ENCODE results near the gene ZNF148. TPM values are rescaled to one million over a fixed set of nuclear protein-coding genes. Genes with fewer than 3 reads are reported as not detected.

ZNF148 gene
- total RNA-seq, 1 donor = 25.9 TPM

DNA sequence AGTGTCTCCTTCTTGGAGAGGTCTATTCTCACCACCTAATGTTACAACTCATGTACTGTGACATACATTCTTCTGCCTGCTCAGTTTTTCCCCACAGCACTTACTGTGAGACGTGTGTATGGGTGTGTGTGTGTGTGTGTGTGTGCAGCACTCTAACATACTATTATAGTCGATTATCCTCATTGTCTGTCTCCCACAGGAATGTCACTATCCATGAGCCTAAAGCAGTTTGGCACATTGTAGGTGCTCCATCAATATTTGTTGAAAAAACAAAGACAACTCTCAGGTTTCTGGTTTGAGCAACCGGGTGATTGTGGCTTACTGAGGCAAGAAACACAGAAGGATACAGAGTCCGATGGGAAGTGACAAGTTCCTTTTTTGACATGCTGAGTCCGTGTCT is 8.6 kb upstream of the ZNF148 start:
- Histone ChIP-seq H3K9me3 (ENCODE audit: low read depth, low read length) (no peaks in the 10 kb centered on the region), H3K4me3 (ENCODE audit: low read length) (no peak overlapping the region), H3K27me3 (ENCODE audit: insufficient read depth, low read length) (no peaks in the 10 kb centered on the region), H3K4me1 (ENCODE audit: insufficient read depth, low read length) (peaks cover 4% of the 10 kb centered on the region)

DNA sequence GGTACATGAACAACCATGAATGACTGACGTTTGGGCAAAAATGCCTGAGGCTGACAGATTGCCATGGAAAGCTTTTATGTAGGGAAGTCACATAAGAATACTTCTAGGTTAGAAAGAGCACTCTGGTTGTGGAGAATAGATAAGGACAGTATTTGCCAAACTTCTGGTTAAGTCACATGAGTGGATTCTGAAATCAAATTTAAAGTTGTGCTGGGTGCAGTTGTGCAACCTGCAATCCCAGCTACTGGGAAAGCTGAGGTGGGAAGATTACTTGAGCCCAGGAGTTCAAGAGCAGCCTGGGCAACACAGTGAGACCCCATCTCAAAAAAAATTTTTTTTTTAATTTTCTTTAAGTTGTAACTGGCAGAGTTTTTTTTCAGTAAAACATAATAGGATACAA is 7.2 kb upstream of the ZNF148 start:
- Histone ChIP-seq H3K27me3 (ENCODE audit: insufficient read depth, low read length) (no peaks in the 10 kb centered on the region), H3K9me3 (ENCODE audit: low read depth, low read length) (no peaks in the 10 kb centered on the region), H3K4me1 (ENCODE audit: insufficient read depth, low read length) (peaks cover 4% of the 10 kb centered on the region), H3K4me3 (ENCODE audit: low read length) (no peak overlapping the region)

DNA sequence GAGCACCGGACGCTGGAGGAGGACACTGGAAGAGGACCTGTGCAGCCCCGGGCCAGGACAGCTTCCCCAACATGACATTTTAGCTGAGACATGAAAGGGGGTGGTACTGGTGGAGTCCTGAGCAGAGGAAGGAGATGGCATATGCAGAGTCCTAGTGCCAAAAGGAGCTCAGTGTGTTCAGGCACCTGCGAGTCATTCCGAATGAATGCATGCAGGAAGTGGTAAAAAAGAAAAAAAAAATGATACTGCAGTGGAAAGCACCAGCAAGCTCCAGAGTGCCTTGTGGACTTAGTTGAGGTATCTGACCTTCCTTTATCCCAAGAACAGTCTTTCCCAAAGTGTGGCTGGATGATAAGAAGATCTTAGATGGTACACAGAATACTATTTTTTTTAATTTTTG is 6.6 kb upstream of the ZNF148 start:
- no peaks in the 10 kb centered on the region for H3K27me3 ChIP-seq (ENCODE audit: insufficient read depth, low read length)
- H3K4me3 ChIP-seq (ENCODE audit: low read length) = no peak overlapping the region
- peaks cover 4% of the 10 kb centered on the region for H3K4me1 ChIP-seq (ENCODE audit: insufficient read depth, low read length)
- H3K9me3 ChIP-seq (ENCODE audit: low read depth, low read length) = no peaks in the 10 kb centered on the region

DNA sequence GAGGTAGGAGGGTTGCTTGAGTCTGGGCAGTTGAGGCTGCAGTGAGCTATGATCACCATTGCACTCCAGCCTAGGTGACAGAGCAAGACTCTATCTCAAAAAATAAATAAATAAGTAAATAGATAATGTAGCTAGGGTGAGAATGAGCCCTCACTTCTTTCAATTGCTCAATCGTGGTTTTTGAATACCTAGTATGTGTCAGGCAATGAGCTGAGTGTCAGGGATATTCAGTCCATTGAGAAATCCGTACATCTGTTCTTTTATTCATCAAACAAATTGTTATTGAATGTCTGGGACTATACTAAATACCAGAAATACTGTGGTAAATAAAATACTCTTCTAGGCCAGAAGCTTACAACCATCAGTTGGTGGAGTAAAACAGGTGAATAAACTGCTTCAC is 6.2 kb upstream of the ZNF148 start:
- Histone ChIP-seq H3K4me1 (ENCODE audit: insufficient read depth, low read length) (peaks cover 4% of the 10 kb centered on the region), H3K27me3 (ENCODE audit: insufficient read depth, low read length) (no peaks in the 10 kb centered on the region), H3K4me3 (ENCODE audit: low read length) (no peak overlapping the region), H3K9me3 (ENCODE audit: low read depth, low read length) (no peaks in the 10 kb centered on the region)

DNA sequence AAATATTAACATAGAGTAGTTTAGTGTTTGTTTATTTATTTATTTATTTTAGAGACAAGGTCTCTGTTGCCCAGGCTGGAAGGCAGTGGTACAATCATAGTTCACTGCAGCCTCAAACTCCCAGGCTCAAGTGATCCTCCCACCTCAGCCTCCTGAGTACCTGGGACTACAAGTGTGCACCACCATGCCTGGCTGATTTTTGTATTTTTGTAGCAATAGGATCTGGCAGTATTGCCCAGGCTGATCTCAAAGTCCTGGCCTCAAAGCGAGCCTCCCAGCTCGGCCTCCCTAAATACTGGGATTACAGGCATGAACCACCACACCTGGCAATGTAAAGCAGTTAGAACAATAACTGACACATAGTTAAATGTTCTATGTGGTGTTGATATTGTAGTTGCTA is 4.4 kb upstream of the ZNF148 start:
- H3K4me1 ChIP-seq (ENCODE audit: insufficient read depth, low read length) = peaks cover 11% of the 10 kb centered on the region
- no peak overlapping the region for H3K4me3 ChIP-seq (ENCODE audit: low read length)
- no peaks in the 10 kb centered on the region for H3K27me3 ChIP-seq (ENCODE audit: insufficient read depth, low read length)

DNA sequence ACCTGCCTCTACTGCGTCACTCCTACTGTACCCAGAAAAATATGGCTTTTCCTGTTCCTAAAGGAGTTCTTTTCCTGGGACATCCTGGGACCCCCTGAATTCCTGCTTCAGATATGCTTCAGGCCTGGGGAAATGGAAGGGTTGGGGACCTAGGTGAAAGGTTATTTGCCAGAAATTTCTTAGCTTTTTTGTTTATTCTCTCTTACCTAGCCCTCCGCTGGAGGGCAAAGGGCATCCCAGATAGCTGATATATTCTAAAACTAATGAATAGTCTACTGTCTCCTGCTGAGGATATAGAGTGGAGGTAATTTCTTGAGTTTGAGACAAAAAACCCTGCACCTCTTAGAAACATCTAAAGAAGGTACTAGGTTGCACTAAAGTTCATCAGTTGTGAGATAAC is 3.6 kb upstream of the ZNF148 start:
- no peaks in the 10 kb centered on the region for H3K27me3 ChIP-seq (ENCODE audit: insufficient read depth, low read length)
- H3K4me3 ChIP-seq (ENCODE audit: low read length) = no peak overlapping the region
- no peaks in the 10 kb centered on the region for H3K9me3 ChIP-seq (ENCODE audit: low read depth, low read length)
- peaks cover 19% of the 10 kb centered on the region for H3K4me1 ChIP-seq (ENCODE audit: insufficient read depth, low read length)

More for the DNA sequence above, 4.4 kb upstream of the ZNF148 start:
- H3K9me3 ChIP-seq (ENCODE audit: low read depth, low read length) = no peaks in the 10 kb centered on the region

DNA sequence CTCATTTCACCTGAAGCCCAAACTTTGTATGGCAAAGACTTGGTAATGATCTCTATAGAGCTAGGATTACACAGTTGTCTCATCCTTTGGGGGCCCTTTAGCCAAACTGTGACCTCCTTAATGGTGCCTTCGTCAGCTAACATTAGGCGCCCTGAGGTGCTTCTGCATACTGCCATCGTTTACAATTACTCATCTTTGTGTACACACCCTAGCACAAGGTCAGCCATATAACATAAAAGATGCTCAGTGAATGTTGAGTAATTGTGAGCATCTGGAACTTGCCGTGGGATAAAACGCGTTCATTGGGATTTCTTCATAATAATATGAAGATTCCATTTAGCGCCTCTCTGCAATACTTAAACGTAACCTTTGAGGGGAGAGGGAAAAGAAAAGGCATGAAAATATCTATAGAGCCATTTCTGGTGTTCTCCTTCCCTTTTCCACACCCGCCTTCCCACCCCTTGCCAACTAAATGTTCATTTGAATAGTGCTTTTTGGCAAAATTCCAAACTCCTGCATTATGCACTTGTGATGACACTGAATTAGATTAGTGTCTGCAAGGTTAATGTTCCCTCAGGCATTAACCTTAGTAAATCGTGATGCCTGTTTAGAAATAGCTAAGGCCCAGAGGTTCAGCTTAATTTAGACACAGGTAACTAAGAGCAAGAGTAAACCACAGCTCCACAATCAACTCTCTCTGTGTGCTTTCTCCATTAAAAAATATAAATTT is 990 bp upstream of the ZNF148 start:
- Histone ChIP-seq H3K4me1 (ENCODE audit: insufficient read depth, low read length) (peaks cover 23% of the 10 kb centered on the region), H3K27me3 (ENCODE audit: insufficient read depth, low read length) (no peaks in the 10 kb centered on the region), H3K9me3 (ENCODE audit: low read depth, low read length) (no peaks in the 10 kb centered on the region), H3K4me3 (ENCODE audit: low read length) (peak overlapping the region; percentile 96)

DNA sequence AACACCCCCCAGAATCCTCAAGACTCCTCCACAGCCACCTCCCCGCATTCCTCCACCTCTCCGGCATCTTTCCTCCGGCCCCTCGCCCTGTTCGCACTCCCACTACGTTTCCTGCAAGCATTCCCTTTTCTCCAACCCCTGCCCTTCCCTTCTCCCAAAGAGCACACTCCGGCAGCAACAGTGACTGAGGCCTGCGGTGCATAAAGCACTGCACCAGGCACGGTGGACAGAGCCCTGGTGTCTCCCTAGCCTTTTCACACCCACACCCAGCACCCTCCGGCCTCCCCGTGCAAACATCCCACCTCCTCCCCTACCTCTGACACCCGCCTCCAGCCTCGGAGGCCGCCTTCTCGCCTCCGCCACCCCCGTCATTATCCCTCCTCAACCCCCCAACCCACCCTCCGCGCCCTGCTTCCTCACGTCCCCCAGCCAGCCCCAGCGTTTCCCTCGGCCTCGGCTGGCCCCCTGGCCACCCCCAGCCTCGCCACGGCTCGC is 577 bp downstream of the ZNF148 start:
- Histone ChIP-seq H3K4me3 (ENCODE audit: low read length) (peak overlapping the region; percentile 96), H3K9me3 (ENCODE audit: low read depth, low read length) (no peaks in the 10 kb centered on the region), H3K4me1 (ENCODE audit: insufficient read depth, low read length) (peaks cover 27% of the 10 kb centered on the region), H3K27me3 (ENCODE audit: insufficient read depth, low read length) (no peaks in the 10 kb centered on the region)

DNA sequence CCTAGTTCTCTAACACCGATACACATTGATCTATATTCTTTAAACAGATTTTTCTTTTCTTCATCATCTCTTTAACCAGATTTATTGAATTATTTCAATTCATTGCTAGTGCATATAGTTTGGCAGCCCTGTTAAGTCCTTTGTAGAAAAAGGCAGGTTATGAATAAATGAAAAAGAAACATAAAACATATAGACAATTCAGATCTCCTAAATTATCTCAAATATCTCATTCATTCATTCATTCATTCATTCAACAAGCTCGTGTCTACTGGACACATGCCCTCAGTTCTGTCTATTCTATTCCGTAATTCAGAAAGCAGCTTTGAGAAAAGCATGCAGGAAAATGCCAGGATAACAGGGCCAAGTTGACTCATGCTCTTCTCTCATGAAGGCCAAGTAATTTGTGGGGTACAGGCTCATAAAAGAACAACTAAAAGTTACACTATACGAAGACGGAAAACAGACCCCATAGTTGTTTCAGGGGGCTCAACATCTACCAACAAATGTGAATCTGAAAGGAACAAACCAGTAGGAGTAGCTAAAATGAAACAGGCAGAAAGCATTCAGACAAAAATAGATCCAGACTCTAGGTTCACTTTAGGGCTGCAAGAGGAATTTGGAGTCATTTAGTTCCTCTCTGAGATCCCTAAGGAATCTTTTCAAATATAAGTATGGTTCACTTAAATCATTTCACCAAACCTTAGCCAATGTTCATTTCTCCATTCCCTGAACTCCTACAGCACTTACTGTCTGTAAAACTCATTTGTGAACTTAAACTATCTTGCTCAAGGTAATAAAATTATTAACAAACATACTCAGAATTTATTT is 7.5 kb downstream of the ZNF148 start:
- peaks cover 10% of the 10 kb centered on the region for H3K4me1 ChIP-seq (ENCODE audit: insufficient read depth, low read length)
- H3K4me3 ChIP-seq (ENCODE audit: low read length) = no peak overlapping the region
- H3K27me3 ChIP-seq (ENCODE audit: insufficient read depth, low read length) = no peaks in the 10 kb centered on the region
- no peaks in the 10 kb centered on the region for H3K9me3 ChIP-seq (ENCODE audit: low read depth, low read length)

DNA sequence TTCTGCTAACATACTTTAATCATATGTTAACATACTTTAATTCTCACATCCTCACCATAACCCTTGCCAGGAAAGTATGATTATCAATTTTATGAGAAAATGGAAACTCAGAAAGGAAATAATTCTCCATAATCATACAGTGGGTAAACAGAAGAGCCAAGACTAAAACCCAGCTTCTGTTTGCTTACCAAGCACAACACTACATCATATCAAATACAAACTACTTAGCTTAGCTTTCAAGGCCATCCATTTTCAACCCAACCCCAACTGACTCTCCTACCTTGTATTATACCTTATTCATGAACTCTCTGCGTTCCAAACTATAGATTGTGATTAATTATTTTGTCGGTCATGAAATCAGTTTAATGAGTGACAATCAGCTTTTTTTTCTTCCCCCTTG is 9.0 kb downstream of the ZNF148 start:
- no peaks in the 10 kb centered on the region for H3K27me3 ChIP-seq (ENCODE audit: insufficient read depth, low read length)
- H3K9me3 ChIP-seq (ENCODE audit: low read depth, low read length) = no peaks in the 10 kb centered on the region
- peaks cover 10% of the 10 kb centered on the region for H3K4me1 ChIP-seq (ENCODE audit: insufficient read depth, low read length)
- no peak overlapping the region for H3K4me3 ChIP-seq (ENCODE audit: low read length)

DNA sequence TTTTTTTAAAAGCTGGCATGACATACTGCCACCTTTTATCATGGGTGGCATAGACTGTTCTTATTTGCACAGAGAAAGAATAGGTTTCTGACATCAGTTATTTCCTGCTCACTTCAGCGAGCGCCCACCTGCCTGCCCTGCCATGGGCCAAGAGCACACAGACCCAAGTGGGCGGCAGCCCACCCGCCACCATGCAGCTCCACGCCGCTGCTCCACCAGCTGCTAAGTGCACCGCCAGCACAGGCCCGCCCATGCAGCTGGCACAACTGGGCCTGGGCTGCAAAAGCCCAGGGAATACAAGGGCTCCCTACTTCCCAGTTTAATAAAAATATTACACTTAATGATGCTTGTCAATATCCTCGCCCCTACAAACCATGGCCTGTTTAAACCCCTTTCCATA is 15.4 kb downstream of the ZNF148 start:
- Histone ChIP-seq H3K9me3 (ENCODE audit: low read depth, low read length) (no peaks in the 10 kb centered on the region), H3K4me1 (ENCODE audit: insufficient read depth, low read length) (peaks cover 34% of the 10 kb centered on the region), H3K27me3 (ENCODE audit: insufficient read depth, low read length) (no peaks in the 10 kb centered on the region), H3K4me3 (ENCODE audit: low read length) (no peak overlapping the region)

DNA sequence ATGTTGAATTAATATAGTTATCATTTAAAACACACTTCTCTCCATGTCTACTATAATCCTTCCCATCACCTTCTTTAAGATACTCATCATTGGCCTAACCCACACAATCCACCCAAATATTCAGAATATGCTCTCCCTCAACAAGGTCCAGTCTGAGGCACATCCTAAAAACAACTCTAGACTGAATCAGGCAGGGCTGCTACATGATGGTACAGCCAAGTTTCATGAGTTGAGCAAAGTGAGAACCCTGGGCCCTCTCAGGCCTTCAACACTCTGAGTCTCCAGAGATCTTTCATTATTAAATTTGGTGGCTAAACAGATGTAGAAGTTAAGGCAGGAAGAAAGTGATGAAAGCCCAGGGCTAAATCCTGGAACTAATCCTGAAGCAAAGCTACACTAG is 16.2 kb downstream of the ZNF148 start:
- Histone ChIP-seq H3K27me3 (ENCODE audit: insufficient read depth, low read length) (no peaks in the 10 kb centered on the region), H3K4me3 (ENCODE audit: low read length) (no peak overlapping the region), H3K4me1 (ENCODE audit: insufficient read depth, low read length) (peaks cover 34% of the 10 kb centered on the region), H3K9me3 (ENCODE audit: low read depth, low read length) (no peaks in the 10 kb centered on the region)

DNA sequence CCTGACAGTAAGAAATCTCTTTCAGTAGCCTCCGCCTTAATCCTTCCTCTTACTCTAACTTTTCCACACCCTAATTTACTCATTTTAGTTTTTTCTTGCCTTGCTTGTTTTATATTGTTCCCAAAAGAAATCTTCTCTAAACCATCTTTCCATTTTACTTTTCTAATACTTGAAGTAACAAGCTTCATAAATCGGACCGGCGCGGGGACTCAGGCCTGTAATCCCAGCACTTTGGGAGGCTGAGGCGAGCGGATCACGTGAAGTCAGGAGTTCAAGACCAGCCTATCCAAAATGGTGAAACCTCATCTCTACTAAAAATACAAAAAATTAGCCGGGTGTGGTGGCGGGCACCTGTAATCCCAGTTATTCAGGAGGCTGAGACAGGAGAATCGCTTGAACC is 17.3 kb downstream of the ZNF148 start:
- no peak overlapping the region for H3K4me3 ChIP-seq (ENCODE audit: low read length)
- H3K9me3 ChIP-seq (ENCODE audit: low read depth, low read length) = no peaks in the 10 kb centered on the region
- peaks cover 39% of the 10 kb centered on the region for H3K4me1 ChIP-seq (ENCODE audit: insufficient read depth, low read length)
- no peaks in the 10 kb centered on the region for H3K27me3 ChIP-seq (ENCODE audit: insufficient read depth, low read length)

DNA sequence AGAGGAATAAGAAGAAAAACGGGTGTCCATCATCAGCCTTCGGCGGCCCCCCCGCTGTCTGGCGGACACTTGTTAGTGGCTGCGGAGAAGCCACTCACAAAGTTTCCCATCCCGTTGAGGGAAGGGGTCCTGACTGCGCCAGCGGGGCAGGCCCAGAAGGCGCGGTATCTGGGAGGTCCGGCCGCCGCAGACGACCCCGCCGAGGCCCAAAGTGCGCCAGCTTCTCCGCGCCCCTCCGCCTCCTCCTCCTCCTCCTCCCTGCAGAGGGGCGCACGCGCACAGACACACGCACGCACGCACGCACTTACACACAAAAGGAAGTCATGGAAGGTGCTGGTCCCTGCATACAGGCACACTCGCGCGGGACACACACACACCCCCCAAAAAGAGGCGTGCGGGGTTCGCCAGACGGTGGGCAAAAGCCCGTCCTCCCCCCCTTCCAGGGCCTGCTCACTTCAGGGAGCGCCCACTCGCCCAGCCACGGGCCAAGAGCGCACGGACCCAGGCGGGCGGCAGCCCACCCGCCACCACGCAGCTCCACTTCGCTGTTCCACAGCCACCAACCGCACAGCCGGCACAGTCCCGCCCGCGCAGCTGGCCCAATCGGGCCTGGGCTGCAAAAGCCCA is 18.0 kb downstream of the ZNF148 start:
- no peaks in the 10 kb centered on the region for H3K27me3 ChIP-seq (ENCODE audit: insufficient read depth, low read length)
- peaks cover 39% of the 10 kb centered on the region for H3K4me1 ChIP-seq (ENCODE audit: insufficient read depth, low read length)
- peak overlapping the region; percentile 48 for H3K4me3 ChIP-seq (ENCODE audit: low read length)
- no peaks in the 10 kb centered on the region for H3K9me3 ChIP-seq (ENCODE audit: low read depth, low read length)

Data from mononuclear cell (primary cell).